Measurements from ENCODE around the gene METTL14.

The METTL14 gene

DNA sequence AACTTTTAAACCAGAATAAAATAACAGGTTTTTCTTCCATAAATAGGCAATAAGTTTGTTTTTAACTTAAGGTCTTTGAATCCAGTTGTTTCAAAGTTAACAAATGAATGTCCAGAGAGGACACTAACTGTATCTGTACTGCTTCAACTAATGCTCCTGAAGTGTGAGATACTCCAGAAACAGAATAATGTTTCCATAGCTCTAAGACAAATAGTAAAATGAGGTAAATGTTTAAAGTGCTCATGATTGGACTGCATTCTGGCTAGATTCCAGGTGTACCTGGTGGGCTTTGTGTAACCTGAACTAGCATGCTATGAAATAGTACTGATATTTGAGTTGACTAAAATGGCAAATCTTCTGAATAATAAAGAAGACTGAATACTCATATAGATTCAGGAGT is 51.7 kb downstream of the METTL14 start:
- H3K9ac ChIP-seq (ENCODE audit: low read length), result no peak overlapping the region
- H3K4me1 ChIP-seq (ENCODE audit: insufficient read depth, low read length), result peaks cover 48% of the 10 kb centered on the region
- H3K9me3 ChIP-seq (ENCODE audit: low read length), result no peaks in the 10 kb centered on the region
- no peaks in the 10 kb centered on the region for H3K27me3 ChIP-seq (ENCODE audit: control insufficient read depth in 1 of 2, insufficient read depth in 2 of 2, low read length in 2 of 2)
- no peak overlapping the region for H3K4me3 ChIP-seq (ENCODE audit: low read depth in 1 of 2, low read length in 2 of 2)
- peaks cover 28% of the 10 kb centered on the region for H3K36me3 ChIP-seq (ENCODE audit: insufficient read depth, low read length)
- no peak overlapping the region for H3K27ac ChIP-seq (ENCODE audit: low read depth, low read length)

DNA sequence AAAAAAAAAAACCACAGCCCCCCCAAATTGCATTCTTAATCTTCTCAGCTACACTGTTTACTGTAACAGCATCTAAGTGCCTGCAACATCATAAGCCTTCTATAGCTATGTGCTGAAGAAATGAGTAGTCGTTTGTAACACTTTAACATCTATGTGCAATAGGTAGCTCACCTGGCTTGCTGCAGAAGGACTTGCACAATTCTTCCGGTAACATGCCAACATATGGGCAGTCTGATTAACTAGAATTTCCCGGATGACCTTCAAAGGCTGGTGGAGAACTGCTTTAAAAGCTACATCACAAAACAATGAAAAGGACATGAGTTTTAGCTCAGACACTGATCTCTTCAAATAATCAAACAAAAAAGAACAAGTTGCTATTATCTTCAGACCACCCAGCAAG is 52.9 kb downstream of the METTL14 start:
- Histone ChIP-seq H3K9me3 (ENCODE audit: low read length) (no peaks in the 10 kb centered on the region), H3K36me3 (ENCODE audit: insufficient read depth, low read length) (peaks cover 20% of the 10 kb centered on the region), H3K27ac (ENCODE audit: low read depth, low read length) (peak overlapping the region; percentile 63), H3K9ac (ENCODE audit: low read length) (no peak overlapping the region), H3K27me3 (ENCODE audit: control insufficient read depth in 1 of 2, insufficient read depth in 2 of 2, low read length in 2 of 2) (no peaks in the 10 kb centered on the region), H3K4me3 (ENCODE audit: low read depth in 1 of 2, low read length in 2 of 2) (no peak overlapping the region), H3K4me1 (ENCODE audit: insufficient read depth, low read length) (peaks cover 52% of the 10 kb centered on the region)

DNA sequence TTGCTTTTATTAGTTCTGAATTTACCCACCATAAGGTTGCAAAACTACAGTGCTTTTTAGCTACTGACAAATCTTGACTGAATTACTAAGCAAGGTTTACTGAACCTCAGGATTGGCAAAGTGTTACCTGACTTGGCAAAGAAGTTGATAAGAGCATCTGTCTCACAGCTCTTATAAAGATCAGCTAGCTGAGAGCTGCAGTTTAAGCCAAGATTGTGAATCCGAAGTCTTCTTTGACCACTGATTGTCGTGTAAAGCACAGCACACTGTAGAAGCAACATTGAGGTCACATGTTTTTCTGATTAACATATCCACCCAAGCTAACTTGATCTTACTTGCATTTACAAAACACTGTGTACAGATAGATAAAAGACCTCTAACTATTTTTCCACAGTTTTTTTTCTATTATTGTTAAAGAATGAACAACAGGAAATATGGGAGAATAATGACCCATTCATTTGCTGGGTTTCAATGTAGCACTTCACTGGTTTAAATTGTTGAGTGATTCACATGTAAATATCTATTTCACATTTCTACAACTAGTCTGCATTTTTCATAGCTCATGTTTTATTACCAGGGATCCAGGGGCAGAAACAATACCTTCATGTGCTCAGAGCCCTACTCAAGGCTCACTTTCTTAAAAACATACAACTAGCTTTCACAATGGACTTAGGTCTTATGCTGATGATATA is 54.0 kb downstream of the METTL14 start:
- peaks cover 52% of the 10 kb centered on the region for H3K4me1 ChIP-seq (ENCODE audit: insufficient read depth, low read length)
- no peak overlapping the region for H3K9ac ChIP-seq (ENCODE audit: low read length)
- H3K27ac ChIP-seq (ENCODE audit: low read depth, low read length), result peak overlapping the region; percentile 61
- no peaks in the 10 kb centered on the region for H3K27me3 ChIP-seq (ENCODE audit: control insufficient read depth in 1 of 2, insufficient read depth in 2 of 2, low read length in 2 of 2)
- peaks cover 27% of the 10 kb centered on the region for H3K36me3 ChIP-seq (ENCODE audit: insufficient read depth, low read length)
- H3K9me3 ChIP-seq (ENCODE audit: low read length), result no peaks in the 10 kb centered on the region
- no peak overlapping the region for H3K4me3 ChIP-seq (ENCODE audit: low read depth in 1 of 2, low read length in 2 of 2)

DNA sequence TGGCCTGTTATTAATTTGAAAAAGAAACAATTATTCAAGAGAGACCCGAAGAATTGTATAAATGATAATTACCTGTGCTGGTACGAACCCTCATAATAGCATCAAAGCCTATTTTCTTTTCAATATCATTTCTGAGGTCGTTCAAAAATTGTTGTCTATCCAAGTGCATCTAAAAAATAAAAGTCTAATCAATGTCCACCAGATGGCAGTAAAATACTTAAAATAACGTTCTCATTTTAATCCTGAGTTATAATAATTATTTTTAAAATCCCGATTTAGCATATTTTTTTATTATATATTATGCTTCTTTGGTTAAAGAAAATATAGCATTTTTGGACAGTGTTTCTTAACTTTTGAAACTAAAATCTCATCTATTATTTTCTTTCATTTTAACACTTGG is 55.7 kb downstream of the METTL14 start:
- Histone ChIP-seq H3K4me1 (ENCODE audit: insufficient read depth, low read length) (peaks cover 64% of the 10 kb centered on the region), H3K27me3 (ENCODE audit: control insufficient read depth in 1 of 2, insufficient read depth in 2 of 2, low read length in 2 of 2) (no peaks in the 10 kb centered on the region), H3K9ac (ENCODE audit: low read length) (peak overlapping the region; percentile 23), H3K27ac (ENCODE audit: low read depth, low read length) (peak overlapping the region; percentile 78), H3K36me3 (ENCODE audit: insufficient read depth, low read length) (peaks cover 27% of the 10 kb centered on the region), H3K9me3 (ENCODE audit: low read length) (no peaks in the 10 kb centered on the region), H3K4me3 (ENCODE audit: low read depth in 1 of 2, low read length in 2 of 2) (peak overlapping the region in 1 of 2 donors; percentile 49)

DNA sequence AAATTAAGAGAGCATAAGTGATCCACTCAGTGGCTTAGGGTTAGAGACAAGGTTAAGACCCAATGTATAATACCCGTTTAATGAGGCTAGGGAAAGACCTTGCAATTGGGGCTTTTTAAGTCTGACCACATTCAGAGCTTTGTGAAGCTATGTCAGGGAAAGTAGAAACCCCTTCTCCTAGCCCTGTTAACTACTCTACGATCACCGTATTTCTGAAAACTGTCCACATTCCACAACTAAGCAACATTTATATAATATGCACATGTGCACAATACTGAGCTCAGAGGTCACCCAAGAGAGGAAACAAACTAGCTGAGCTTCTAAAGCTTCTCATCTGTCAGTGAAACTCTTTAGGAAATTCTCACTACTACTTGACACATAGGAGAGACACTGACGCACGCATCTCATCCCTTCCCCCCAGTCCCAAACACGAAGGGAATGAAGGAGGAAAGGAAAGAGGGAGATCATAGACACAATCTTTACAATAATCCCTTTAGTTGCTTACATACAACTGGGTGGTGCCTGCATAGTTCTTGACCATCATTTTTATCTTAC is 56.2 kb downstream of the METTL14 start:
- peaks cover 27% of the 10 kb centered on the region for H3K36me3 ChIP-seq (ENCODE audit: insufficient read depth, low read length)
- peaks cover 68% of the 10 kb centered on the region for H3K4me1 ChIP-seq (ENCODE audit: insufficient read depth, low read length)
- peak overlapping the region in 1 of 2 donors; percentile 49 for H3K4me3 ChIP-seq (ENCODE audit: low read depth in 1 of 2, low read length in 2 of 2)
- H3K9me3 ChIP-seq (ENCODE audit: low read length), result no peaks in the 10 kb centered on the region
- H3K27ac ChIP-seq (ENCODE audit: low read depth, low read length), result peak overlapping the region; percentile 78
- peak overlapping the region; percentile 35 for H3K9ac ChIP-seq (ENCODE audit: low read length)
- no peaks in the 10 kb centered on the region for H3K27me3 ChIP-seq (ENCODE audit: control insufficient read depth in 1 of 2, insufficient read depth in 2 of 2, low read length in 2 of 2)

DNA sequence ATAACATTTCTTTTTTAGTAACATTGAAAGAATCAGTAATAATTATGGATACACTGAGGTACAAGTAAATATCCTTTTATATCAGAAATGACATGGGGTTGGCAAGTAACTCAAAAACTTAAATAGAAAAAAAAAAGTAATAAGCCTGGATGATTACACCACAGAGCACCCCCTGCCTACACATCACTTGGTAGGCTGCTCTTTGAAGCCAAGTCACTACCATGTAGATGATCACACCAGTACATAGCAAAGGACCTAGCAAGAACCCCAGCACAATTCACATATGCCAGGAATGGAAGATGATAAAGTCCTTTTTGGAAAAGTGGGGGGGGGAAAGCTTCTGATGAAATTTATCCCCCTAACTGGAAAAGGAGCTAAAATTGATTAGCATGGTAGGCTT is 56.9 kb downstream of the METTL14 start:
- H3K36me3 ChIP-seq (ENCODE audit: insufficient read depth, low read length), result peaks cover 25% of the 10 kb centered on the region
- no peaks in the 10 kb centered on the region for H3K9me3 ChIP-seq (ENCODE audit: low read length)

DNA sequence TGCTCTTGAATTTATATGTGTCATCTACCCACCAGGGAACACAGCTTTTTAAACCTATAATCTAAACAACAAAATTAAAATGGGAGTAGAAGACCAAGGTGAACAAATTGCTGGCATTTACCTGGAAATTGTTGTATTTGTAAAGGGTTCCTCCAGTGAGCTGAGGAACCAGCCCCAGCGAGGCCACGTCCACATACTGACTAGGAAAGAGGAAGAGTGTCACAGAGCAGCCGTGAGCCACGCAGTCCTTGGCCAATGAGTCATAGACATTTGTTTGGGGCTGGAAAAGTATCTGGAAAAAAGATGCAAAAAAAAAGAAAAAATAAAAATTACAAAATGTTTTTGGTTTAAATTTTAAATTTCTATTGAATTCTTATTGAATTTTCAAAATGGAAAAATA is 58.7 kb downstream of the METTL14 start:
- H3K36me3 ChIP-seq (ENCODE audit: insufficient read depth, low read length), result peaks cover 15% of the 10 kb centered on the region
- H3K9ac ChIP-seq (ENCODE audit: low read length), result no peak overlapping the region
- peaks cover 59% of the 10 kb centered on the region for H3K4me1 ChIP-seq (ENCODE audit: insufficient read depth, low read length)
- H3K9me3 ChIP-seq (ENCODE audit: low read length), result no peaks in the 10 kb centered on the region
- no peak overlapping the region for H3K4me3 ChIP-seq (ENCODE audit: low read depth in 1 of 2, low read length in 2 of 2)
- peak overlapping the region; percentile 10 for H3K27ac ChIP-seq (ENCODE audit: low read depth, low read length)
- H3K27me3 ChIP-seq (ENCODE audit: control insufficient read depth in 1 of 2, insufficient read depth in 2 of 2, low read length in 2 of 2), result no peaks in the 10 kb centered on the region

More for the DNA sequence above, 56.9 kb downstream of the METTL14 start:
- peak overlapping the region; percentile 78 for H3K27ac ChIP-seq (ENCODE audit: low read depth, low read length)
- H3K9ac ChIP-seq (ENCODE audit: low read length), result no peak overlapping the region
- H3K4me3 ChIP-seq (ENCODE audit: low read depth in 1 of 2, low read length in 2 of 2), result no peak overlapping the region
- H3K27me3 ChIP-seq (ENCODE audit: control insufficient read depth in 1 of 2, insufficient read depth in 2 of 2, low read length in 2 of 2), result no peaks in the 10 kb centered on the region
- H3K4me1 ChIP-seq (ENCODE audit: insufficient read depth, low read length), result peaks cover 71% of the 10 kb centered on the region

DNA sequence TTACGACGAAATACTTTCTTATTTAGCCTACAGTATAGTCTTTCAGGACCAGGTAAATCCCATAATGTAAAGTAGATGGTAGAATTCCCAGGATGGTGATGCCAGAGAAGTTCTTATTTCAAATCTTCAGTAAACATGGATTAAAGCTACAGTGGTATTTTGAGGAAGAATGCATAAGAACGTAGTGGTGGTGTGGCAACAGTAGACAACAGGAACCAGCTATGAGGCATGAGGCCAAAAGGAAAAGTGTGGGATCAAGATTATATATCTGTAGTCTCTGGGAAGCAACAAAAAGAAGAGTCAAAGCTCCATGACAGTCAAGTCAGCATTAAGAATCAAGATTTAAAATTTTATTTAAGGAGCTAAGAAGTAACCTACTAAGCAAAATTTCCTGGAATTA is 60.2 kb downstream of the METTL14 start:
- peak overlapping the region; percentile 74 for H3K27ac ChIP-seq (ENCODE audit: low read depth, low read length)
- H3K9me3 ChIP-seq (ENCODE audit: low read length), result no peaks in the 10 kb centered on the region

DNA sequence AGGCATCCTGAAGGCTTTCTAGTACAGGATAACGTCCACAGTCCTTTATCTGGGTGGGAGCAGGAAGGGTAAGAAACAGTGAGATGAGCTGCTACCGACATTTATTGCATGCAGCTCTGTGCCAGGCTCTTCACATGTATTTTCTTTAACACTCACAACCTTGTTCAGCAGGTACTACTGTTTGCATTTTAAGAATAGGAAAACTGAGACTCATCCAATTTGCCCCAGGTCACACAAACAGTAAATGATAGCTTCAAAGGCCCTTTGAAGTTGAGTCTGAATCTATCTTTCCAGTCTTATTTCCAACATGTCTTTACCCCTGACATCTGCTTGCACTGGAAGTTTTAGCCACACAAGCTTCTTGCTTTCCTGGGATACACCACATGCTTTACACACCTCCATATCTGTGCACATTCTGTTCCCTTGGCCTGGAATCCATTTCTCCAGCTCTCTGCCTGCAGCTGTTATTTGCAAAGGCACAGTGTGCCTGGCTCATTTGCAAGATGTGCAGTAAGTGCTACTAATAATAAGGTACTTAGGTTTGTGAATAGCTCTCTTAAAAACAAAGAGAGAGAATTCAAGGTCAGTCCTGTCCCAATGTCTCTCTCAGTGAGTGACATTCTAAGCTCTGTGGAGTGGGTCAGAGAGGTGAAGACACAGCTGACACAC is 61.2 kb downstream of the METTL14 start:
- Histone ChIP-seq H3K36me3 (ENCODE audit: insufficient read depth, low read length) (peaks cover 8% of the 10 kb centered on the region), H3K27me3 (ENCODE audit: control insufficient read depth in 1 of 2, insufficient read depth in 2 of 2, low read length in 2 of 2) (no peaks in the 10 kb centered on the region), H3K27ac (ENCODE audit: low read depth, low read length) (peak overlapping the region; percentile 82), H3K9ac (ENCODE audit: low read length) (no peak overlapping the region), H3K4me3 (ENCODE audit: low read depth in 1 of 2, low read length in 2 of 2) (no peak overlapping the region), H3K9me3 (ENCODE audit: low read length) (no peaks in the 10 kb centered on the region), H3K4me1 (ENCODE audit: insufficient read depth, low read length) (peaks cover 42% of the 10 kb centered on the region)

More for the DNA sequence above, 60.2 kb downstream of the METTL14 start:
- no peak overlapping the region for H3K4me3 ChIP-seq (ENCODE audit: low read depth in 1 of 2, low read length in 2 of 2)
- H3K36me3 ChIP-seq (ENCODE audit: insufficient read depth, low read length), result peaks cover 7% of the 10 kb centered on the region
- no peak overlapping the region for H3K9ac ChIP-seq (ENCODE audit: low read length)
- peaks cover 47% of the 10 kb centered on the region for H3K4me1 ChIP-seq (ENCODE audit: insufficient read depth, low read length)
- H3K27me3 ChIP-seq (ENCODE audit: control insufficient read depth in 1 of 2, insufficient read depth in 2 of 2, low read length in 2 of 2), result no peaks in the 10 kb centered on the region

DNA sequence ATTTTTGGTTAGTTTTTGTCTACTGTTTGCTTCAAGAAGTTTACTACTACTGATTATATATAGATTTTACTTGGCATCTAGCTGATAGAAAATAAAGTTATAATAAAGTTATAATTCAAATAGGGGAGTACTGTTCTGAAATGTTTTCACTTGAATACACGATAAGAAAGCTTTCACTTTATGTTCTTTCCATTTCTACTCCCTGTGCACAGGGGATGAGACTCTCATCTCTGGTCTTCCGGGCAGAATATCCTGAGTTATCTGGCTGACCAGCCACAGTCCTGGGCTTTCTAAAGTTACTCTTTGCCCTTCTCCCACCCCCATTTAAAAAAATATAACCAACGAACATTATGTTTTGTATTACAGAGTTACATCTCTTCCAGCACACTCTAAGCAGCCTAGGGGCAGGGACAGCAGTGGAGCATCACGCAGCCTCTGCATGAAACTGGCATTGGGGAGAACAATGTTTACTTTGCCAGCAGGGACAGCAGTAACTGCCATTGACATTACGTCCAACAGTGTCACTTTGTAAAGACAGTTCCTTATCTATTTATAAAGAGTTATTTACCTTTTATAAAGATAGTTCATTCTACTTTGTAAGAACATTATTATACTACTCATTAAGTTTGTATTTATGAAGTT is 64.3 kb downstream of the METTL14 start:
- Histone ChIP-seq H3K9me3 (ENCODE audit: low read length) (no peaks in the 10 kb centered on the region), H3K4me1 (ENCODE audit: insufficient read depth, low read length) (peaks cover 60% of the 10 kb centered on the region), H3K36me3 (ENCODE audit: insufficient read depth, low read length) (peaks cover 13% of the 10 kb centered on the region), H3K4me3 (ENCODE audit: low read depth in 1 of 2, low read length in 2 of 2) (peak overlapping the region in 1 of 2 donors; percentile 43), H3K27ac (ENCODE audit: low read depth, low read length) (peak overlapping the region; percentile 37), H3K9ac (ENCODE audit: low read length) (peak overlapping the region; percentile 29), H3K27me3 (ENCODE audit: control insufficient read depth in 1 of 2, insufficient read depth in 2 of 2, low read length in 2 of 2) (no peaks in the 10 kb centered on the region)

DNA sequence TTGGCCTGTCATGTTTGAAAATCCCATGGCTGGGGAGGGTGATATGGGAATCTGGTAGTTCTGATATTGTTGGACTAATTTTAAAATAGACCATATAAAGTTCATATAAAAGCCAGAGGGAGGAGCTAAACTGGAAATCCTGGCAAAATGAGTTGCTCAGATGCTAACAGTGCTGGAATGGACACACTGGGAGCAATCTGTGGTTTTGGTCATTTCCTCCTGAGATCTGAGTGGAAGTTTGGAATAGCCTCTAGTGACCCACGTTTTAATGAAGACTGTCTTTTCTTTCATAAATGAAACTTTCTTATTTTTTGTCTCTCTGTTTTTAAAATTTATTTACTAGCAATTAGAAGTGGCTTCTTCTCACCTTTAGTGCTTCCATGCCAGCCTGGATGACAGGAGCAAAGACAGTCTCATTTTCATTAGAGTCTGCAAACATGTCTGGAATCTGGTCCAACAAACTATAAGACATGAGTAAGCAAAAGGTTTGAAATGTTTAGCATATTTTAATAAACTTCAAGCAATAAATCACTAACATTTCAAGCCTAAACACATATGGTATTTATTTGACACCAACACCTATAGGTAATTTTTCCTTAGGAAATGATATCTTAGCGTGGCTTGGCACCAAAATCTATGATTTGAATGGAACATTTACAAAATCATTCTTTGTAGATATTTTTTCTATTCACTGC is 66.6 kb downstream of the METTL14 start:
- peaks cover 63% of the 10 kb centered on the region for H3K4me1 ChIP-seq (ENCODE audit: insufficient read depth, low read length)
- peak overlapping the region; percentile 7 for H3K27ac ChIP-seq (ENCODE audit: low read depth, low read length)
- no peak overlapping the region for H3K4me3 ChIP-seq (ENCODE audit: low read depth in 1 of 2, low read length in 2 of 2)
- peaks cover 13% of the 10 kb centered on the region for H3K36me3 ChIP-seq (ENCODE audit: insufficient read depth, low read length)
- no peaks in the 10 kb centered on the region for H3K9me3 ChIP-seq (ENCODE audit: low read length)
- no peak overlapping the region for H3K9ac ChIP-seq (ENCODE audit: low read length)
- H3K27me3 ChIP-seq (ENCODE audit: control insufficient read depth in 1 of 2, insufficient read depth in 2 of 2, low read length in 2 of 2), result no peaks in the 10 kb centered on the region
